ENCODE results near the gene GLCCI1. TPM values are rescaled to one million over a fixed set of nuclear protein-coding genes. Genes with fewer than 3 reads are reported as not detected.

The GLCCI1 gene
- total RNA-seq, 6 experiments from 2014 or later = 2.4 to 11.1 (median 5.0) TPM

DNA sequence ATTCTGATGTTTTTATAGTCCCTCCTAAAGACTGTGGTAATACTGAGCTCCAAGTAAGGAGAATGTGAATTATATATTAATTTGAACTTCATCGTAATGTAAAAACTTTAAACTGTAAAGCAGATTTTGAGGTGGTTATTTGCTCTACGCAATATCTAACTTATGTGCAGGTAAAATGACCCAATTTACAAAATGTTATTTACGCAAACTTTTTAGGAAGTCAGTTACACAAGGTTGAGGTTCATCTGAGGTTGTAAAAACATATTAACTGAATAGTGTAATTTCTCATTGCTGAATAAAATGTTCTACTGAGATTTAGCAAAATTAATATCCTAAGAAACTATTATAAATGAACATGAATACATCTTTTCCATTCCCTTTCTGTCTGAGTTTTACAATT is 15.8 kb downstream of the GLCCI1 start:
- Histone ChIP-seq H3K27me3 (no peaks in the 10 kb centered on the region), H3K9me3 (no peaks in the 10 kb centered on the region), H3K4me1 (peaks cover 0 to 13% (median under 1%) of the 10 kb centered on the region in 4 donors), H3K27ac (no peak overlapping the region), H3K4me3 (no peak overlapping the region), H3K36me3 (no peaks in the 10 kb centered on the region)
- peak in 2 of 4 donors; percentile 51 to 75 for ATAC-seq
- WGBS (ENCODE audit: insufficient coverage, low coverage, low lambda C conversion rate, missing lambda C conversion rate) = 19% methylated on average over 3 of the region's 3 CpGs
- no peak for TF ChIP-seq POLR2A (IDR thresholded peaks at IDR 0.05)
- TF ChIP-seq, protein P1, sequence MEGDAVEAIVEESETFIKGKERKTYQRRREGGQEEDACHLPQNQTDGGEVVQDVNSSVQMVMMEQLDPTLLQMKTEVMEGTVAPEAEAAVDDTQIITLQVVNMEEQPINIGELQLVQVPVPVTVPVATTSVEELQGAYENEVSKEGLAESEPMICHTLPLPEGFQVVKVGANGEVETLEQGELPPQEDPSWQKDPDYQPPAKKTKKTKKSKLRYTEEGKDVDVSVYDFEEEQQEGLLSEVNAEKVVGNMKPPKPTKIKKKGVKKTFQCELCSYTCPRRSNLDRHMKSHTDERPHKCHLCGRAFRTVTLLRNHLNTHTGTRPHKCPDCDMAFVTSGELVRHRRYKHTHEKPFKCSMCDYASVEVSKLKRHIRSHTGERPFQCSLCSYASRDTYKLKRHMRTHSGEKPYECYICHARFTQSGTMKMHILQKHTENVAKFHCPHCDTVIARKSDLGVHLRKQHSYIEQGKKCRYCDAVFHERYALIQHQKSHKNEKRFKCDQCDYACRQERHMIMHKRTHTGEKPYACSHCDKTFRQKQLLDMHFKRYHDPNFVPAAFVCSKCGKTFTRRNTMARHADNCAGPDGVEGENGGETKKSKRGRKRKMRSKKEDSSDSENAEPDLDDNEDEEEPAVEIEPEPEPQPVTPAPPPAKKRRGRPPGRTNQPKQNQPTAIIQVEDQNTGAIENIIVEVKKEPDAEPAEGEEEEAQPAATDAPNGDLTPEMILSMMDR (IDR thresholded peaks at IDR 0.05) = no peak
- no peak for DNase-seq
- intact Hi-C loops (cut with DNase I) = no loop called here

GRCh38 chr7:7988706-7989105 is 20.1 kb downstream of the GLCCI1 start:
- TF ChIP-seq, protein P1 (IDR thresholded peaks at IDR 0.05) = no peak
- TF ChIP-seq POLR2A (IDR thresholded peaks at IDR 0.05) = no peak
- Histone ChIP-seq H3K36me3 (no peaks in the 10 kb centered on the region), H3K4me3 (no peak overlapping the region), H3K27ac (no peak overlapping the region), H3K27me3 (no peaks in the 10 kb centered on the region), H3K9me3 (no peaks in the 10 kb centered on the region), H3K4me1 (peaks cover 0 to 17% (median 0%) of the 10 kb centered on the region in 4 donors)
- DNase-seq = no peak
- intact Hi-C loops (cut with DNase I) = no loop called here
- no peak for ATAC-seq

DNA sequence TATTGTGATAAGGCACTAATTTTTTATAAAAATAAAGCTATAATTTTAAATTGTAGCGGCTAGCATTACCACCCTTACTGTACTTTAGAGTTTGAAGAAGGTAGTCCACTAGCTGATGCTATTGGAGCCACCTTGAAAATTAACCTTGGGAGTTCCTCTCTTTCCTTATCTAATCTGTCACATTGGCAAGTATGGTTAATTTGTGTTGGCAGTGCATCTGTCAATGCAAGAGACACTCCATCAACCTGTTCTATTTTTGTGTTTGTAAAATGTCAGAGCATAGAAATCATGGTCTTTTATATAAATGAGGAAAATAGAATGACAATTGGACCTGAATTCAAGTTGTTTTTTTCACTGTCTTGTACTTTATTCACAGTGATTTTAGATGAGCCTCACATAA is 20.5 kb downstream of the GLCCI1 start:
- ATAC-seq (peak in 2 of 4 donors; percentile 23 to 28), DNase-seq (no peak)
- no peak overlapping the region for H3K4me3 ChIP-seq
- TF ChIP-seq, protein P1 (IDR thresholded peaks at IDR 0.05) = no peak
- no peak for TF ChIP-seq POLR2A (IDR thresholded peaks at IDR 0.05)
- intact Hi-C loops (cut with DNase I) = no loop called here
- H3K27me3 ChIP-seq = no peaks in the 10 kb centered on the region
- no peaks in the 10 kb centered on the region for H3K36me3 ChIP-seq
- no peaks in the 10 kb centered on the region for H3K9me3 ChIP-seq
- H3K4me1 ChIP-seq = peaks cover 0 to 13% (median 0%) of the 10 kb centered on the region in 4 donors
- peak overlapping the region in 2 of 3 donors; percentile 6 to 66 for H3K27ac ChIP-seq
- 94% methylated on average over 1 of the region's 1 CpG for WGBS (ENCODE audit: insufficient coverage, low coverage, low lambda C conversion rate, missing lambda C conversion rate)

DNA sequence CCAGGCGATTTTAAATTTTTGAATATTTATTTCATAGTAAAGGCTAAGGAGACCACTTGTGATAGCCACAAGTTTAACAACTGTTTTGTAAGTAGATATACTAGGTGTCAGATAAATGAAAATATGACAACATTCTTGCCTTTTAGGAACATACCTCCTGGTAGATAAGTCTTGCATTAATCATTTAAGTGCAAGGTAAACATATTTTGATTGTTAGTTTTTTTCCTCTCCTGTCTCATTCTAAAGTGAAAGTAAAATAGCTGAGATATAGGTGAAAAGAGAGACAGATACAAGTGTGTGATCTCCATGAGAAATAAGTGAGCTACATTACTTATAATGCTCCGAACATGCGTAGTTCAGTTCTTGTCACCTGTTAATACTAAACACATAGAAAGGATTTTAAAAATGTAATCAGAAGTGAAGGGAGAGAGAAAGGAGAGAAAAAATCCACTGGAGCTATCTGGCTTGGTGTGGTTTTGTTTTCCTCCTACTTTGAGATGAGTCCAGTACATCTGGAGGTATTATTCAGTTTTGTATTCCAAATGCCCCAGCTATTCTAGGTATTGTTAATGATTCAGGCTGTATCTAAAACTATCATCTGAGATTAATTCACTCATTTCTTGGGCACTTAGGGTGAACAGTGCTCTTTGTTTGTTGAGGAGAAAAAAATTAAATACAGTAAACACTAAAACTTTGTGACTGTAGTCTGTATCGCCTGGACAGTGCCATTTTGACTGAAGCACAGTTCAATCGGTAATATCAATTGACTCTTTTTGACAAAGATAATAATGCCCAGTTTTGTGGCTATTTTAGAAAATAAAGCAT is 21.2 kb downstream of the GLCCI1 start:
- peak overlapping the region; percentile 5 to 66 (median 6) for H3K27ac ChIP-seq

More for the DNA sequence above, 21.2 kb downstream of the GLCCI1 start:
- no peaks in the 10 kb centered on the region for H3K36me3 ChIP-seq
- no peak for DNase-seq
- peak; percentile 67 to 80 (median 72) for ATAC-seq
- H3K9me3 ChIP-seq = no peaks in the 10 kb centered on the region
- WGBS (ENCODE audit: insufficient coverage, low coverage, low lambda C conversion rate, missing lambda C conversion rate) = 55% methylated on average over 5 of the region's 5 CpGs
- no peak for TF ChIP-seq POLR2A (IDR thresholded peaks at IDR 0.05)
- TF ChIP-seq, protein P1 (IDR thresholded peaks at IDR 0.05) = no peak
- intact Hi-C loops (cut with DNase I) = no loop called here
- peak overlapping the region in 1 of 3 donors; percentile 4 for H3K4me3 ChIP-seq
- peaks cover 0 to 9% (median 0%) of the 10 kb centered on the region in 4 donors for H3K4me1 ChIP-seq
- H3K27me3 ChIP-seq = no peaks in the 10 kb centered on the region

All from right lobe of liver (tissue), 6 donors.